Lung (tissue), 12 donors: ENCODE measurements around the gene C1orf21. TPM values are rescaled to one million over a fixed set of nuclear protein-coding genes. Genes with fewer than 3 reads are reported as not detected.

Experiments
- ATAC-seq: fragments of 200-7000 bp; cut with Tn5 transposase; one replicate; pipeline ENCODE4 v1.9.1; 2020; ENCODE audit warnings: moderate number of reproducible peaks; ENCODE audit not compliant: insufficient read depth, low FRiP score
- DNase-seq, 3 donors: peaks; one replicate each; pipeline ENCODE4 v3.0.0-alpha.2; 2013 to 2017
- H3K27ac ChIP-seq, 2 donors: one replicate each; pipeline ENCODE4 v1.5.1; 2013; ENCODE audit warnings: mild to moderate bottlenecking in 2 of 2, moderate library complexity in 2 of 2, control low read depth in 1 of 2, inconsistent platforms in 1 of 2, low read depth in 1 of 2, low read length in 1 of 2
- H3K27me3 ChIP-seq, 3 donors: one replicate each; pipeline ENCODE4 v1.5.1; 2013; ENCODE audit warnings: low read length in 2 of 3; ENCODE audit not compliant: control insufficient read depth in 3 of 3, insufficient read depth in 3 of 3
- H3K36me3 ChIP-seq, 4 donors: one replicate each; pipeline ENCODE4 v1.5.1; 2013; ENCODE audit warnings: low read length in 4 of 4, mild to moderate bottlenecking in 1 of 4, moderate library complexity in 1 of 4; ENCODE audit not compliant: control insufficient read depth in 4 of 4, insufficient read depth in 4 of 4
- H3K4me1 ChIP-seq, 5 donors: one replicate each; pipeline ENCODE4 v1.5.1; 2013; ENCODE audit warnings: low read length in 5 of 5, mild to moderate bottlenecking in 2 of 5, moderate library complexity in 1 of 5; ENCODE audit not compliant: control insufficient read depth in 5 of 5, insufficient read depth in 5 of 5
- H3K4me3 ChIP-seq: one replicate; pipeline ENCODE4 v1.5.1; 2013; ENCODE audit warnings: mild to moderate bottlenecking, control low read depth, moderate library complexity
- H3K9ac ChIP-seq, 2 donors: one replicate each; pipeline ENCODE4 v1.5.1; 2013; ENCODE audit warnings: low read length in 2 of 2, control low read depth in 1 of 2; ENCODE audit not compliant: insufficient read depth in 1 of 2
- H3K9me3 ChIP-seq, 4 donors: one replicate each; pipeline ENCODE4 v1.5.1; 2013; ENCODE audit warnings: low read length in 3 of 4, mild to moderate bottlenecking in 1 of 4, moderate library complexity in 1 of 4; ENCODE audit not compliant: control insufficient read depth in 4 of 4, insufficient read depth in 3 of 4
- WGBS, 2 donors: extraction: QIAGEN DNeasy Blood & Tissue Kit; methylation state at CpG; one replicate each; pipeline ENCODE4 v1.1.7; 2013; 5-methylcytosine and 5-hydroxymethylcytosine counted together
- polyA plus RNA-seq, 2 donors: library from polyadenylated mRNA; stranded (reverse); fragments of 200-250 nt; gene quantifications; one replicate each; pipeline ENCODE4 v1.2.1, GENCODE V29; 2013
- total RNA-seq, 2 donors: library from RNA; depleted of rRNA in 1 of 2; stranded (reverse); fragments of >200 nt in 1 of 2; gene quantifications; one replicate each; pipeline ENCODE4 v1.2.1, GENCODE V29; 2014 to 2021
- TF ChIP-seq, protein P1 (sequence below): IDR thresholded peaks from 2 replicates; pipeline ENCODE4 v1.5.1; 2012; ENCODE audit warnings: mild to moderate bottlenecking; ENCODE audit errors: control extremely low read depth, extremely low read depth
- donor health status: control.
- donor health status: control.
- donor health status: Bipolar disorder and iron deficiency.
- donor health status: healthy.
- donor health status: DM: yes; HTN: yes; CAD: no.

The C1orf21 gene
- total and polyA plus RNA-seq, 4 donors, result 16.2 to 59.9 (median 45.5) TPM

DNA sequence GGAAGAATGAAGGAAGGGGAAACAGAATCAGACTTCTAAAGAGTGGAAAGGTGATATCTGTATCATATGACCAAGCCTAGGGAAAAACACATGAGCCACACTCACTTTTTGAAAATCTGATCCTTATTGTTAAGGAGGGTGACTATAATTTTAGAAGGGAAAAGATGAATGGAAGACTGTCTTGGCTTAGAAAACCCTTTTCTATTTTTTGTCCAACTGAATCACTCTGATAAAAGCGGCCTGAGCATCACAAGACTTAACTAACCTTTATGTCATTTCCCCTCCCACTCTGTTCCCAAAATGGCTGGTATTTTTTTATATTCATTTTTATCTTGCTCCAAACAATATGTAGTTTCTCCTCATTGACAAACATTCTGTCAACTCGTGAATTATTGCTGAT lies 169.8 kb downstream of the C1orf21 start:
- WGBS, 2 donors, result 86 to 90% methylated on average over 2 of the region's 2 CpGs
- no peak overlapping the region for H3K9ac ChIP-seq

DNA sequence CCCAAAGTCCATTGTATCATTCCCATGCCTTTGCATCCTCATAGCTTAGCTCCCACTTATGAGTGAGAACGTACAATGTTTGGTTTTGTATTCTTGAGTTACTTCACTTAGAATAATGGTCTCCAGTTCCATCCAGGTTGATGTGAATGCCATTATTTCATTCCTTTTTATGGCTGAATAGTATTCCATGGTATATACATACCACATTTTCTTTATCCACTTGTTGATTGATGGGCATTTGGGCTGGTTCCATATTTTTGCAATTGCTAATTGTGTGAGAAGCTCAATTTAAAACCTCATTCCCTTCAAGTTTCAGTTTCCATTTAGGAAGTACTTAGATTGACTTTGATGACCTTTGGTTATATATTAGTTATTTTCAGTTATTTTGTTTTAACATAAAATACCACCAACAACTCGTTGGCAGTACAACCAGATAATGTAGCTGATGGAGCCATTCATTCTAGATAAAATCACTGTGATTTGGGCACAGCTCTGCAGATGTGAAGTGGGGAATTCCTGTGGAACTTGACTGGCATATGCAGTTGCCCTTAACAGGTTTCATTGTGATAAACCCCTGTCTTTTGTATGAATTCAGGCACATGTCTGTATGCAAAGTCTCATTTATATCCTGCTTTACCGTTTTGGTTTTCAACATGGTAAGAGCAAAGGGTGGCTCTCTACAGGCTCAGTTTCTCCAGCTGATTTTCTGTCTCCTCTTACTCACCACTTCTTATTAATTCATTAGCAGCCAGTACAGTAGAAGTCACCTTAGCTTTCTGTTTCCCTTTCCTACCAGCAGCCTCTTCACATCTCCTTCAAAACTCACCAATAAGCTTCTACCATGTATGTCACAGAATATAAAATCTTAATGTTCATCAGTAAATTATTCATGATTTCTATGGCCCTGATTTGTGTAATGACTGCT lies 170.9 kb downstream of the C1orf21 start:
- peaks cover 0 to 28% (median 4%) of the 10 kb centered on the region in 5 donors for H3K4me1 ChIP-seq
- no peaks in the 10 kb centered on the region for H3K9me3 ChIP-seq
- no peaks in the 10 kb centered on the region for H3K36me3 ChIP-seq
- no peaks in the 10 kb centered on the region for H3K27me3 ChIP-seq
- peak overlapping the region in 1 of 2 donors; percentile 79 for H3K27ac ChIP-seq
- TF ChIP-seq, protein P1, sequence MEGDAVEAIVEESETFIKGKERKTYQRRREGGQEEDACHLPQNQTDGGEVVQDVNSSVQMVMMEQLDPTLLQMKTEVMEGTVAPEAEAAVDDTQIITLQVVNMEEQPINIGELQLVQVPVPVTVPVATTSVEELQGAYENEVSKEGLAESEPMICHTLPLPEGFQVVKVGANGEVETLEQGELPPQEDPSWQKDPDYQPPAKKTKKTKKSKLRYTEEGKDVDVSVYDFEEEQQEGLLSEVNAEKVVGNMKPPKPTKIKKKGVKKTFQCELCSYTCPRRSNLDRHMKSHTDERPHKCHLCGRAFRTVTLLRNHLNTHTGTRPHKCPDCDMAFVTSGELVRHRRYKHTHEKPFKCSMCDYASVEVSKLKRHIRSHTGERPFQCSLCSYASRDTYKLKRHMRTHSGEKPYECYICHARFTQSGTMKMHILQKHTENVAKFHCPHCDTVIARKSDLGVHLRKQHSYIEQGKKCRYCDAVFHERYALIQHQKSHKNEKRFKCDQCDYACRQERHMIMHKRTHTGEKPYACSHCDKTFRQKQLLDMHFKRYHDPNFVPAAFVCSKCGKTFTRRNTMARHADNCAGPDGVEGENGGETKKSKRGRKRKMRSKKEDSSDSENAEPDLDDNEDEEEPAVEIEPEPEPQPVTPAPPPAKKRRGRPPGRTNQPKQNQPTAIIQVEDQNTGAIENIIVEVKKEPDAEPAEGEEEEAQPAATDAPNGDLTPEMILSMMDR, result no peak
- H3K4me3 ChIP-seq, result no peak overlapping the region
- DNase-seq (no peak), ATAC-seq (no peak)
- 79 to 93% methylated on average over 3 of the region's 3 CpGs for WGBS, 2 donors
- no peak overlapping the region for H3K9ac ChIP-seq

More for the DNA sequence above, 169.8 kb downstream of the C1orf21 start:
- Histone ChIP-seq H3K9me3 (no peaks in the 10 kb centered on the region), H3K36me3 (no peaks in the 10 kb centered on the region), H3K4me1 (peaks cover 0 to 20% (median 0%) of the 10 kb centered on the region in 5 donors), H3K4me3 (no peak overlapping the region), H3K27ac (peak overlapping the region in 1 of 2 donors; percentile 79), H3K27me3 (no peaks in the 10 kb centered on the region)
- ATAC-seq (no peak), DNase-seq (no peak)
- TF ChIP-seq, protein P1, result no peak

DNA sequence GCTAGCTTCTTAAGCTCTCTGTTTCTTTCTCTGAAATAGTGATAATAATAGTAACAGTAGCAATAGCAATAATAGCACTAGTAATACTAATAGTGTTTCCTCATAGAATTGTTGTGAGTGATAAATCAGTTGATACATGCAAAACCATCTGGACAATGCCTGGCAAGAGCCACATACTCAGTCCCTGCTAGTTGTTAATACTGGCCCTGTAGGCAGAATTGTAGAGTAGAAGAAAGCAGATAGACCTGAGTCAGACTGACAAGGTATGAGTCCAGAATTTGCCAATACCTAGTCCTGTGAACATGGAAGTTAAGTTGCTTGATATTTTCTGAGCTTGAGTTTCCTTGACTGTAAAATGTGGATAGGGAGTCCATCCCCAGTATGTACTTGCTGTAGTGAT lies 171.9 kb downstream of the C1orf21 start:
- Histone ChIP-seq H3K36me3 (no peaks in the 10 kb centered on the region), H3K9me3 (no peaks in the 10 kb centered on the region), H3K4me3 (no peak overlapping the region), H3K9ac (no peak overlapping the region), H3K27me3 (no peaks in the 10 kb centered on the region), H3K27ac (no peak overlapping the region), H3K4me1 (peaks cover 0 to 28% (median 9%) of the 10 kb centered on the region in 5 donors)
- ATAC-seq, result no peak
- DNase-seq, result no peak
- TF ChIP-seq, protein P1, result no peak
